GM12872 (cell line): ENCODE measurements around the gene LDLRAP1.
A peak's percentile ranks its signal among the peaks of the same experiment; 100 is the strongest.

Experiments
- CTCF ChIP-seq: IDR thresholded peaks from 3 replicates; pipeline ENCODE4 v1.5.1; 2011; ENCODE audit warnings: low read depth, mild to moderate bottlenecking, low read length, moderate library complexity; ENCODE audit not compliant: insufficient read depth

Gene LDLRAP1

DNA sequence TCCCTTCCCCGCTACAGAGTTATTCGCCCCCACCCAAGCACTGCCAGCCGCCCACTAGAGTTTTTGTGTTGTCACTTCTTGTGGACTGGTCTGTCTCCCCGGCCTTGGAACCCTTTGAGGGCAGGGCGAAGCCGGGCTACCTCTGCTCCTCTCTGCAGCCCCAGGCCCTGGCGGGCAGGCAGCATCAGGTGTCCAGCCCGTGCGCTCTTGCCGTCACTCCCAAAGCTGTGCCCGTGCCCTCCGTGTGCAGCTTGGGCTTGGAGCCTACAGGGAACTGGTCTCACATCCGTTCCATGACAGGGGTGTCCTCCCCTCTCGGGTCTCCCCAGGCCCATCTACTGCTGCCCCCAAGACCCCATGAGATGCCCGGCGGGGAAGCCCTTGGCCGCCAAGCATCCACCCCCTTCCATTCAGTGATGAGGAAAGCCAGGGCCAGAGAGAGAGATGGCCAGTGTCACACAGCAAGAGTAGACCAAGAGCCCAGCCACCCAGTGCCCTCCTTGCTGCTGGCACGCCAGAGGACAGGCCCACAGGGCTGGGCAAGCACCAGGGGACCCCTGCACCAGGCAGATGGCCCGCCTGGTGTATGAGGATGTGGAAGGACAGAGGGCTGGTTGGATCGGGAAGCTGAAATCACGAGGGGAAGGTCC, 15.3 kb upstream of the LDLRAP1 start:
- TF ChIP-seq CTCF, result no peak

DNA sequence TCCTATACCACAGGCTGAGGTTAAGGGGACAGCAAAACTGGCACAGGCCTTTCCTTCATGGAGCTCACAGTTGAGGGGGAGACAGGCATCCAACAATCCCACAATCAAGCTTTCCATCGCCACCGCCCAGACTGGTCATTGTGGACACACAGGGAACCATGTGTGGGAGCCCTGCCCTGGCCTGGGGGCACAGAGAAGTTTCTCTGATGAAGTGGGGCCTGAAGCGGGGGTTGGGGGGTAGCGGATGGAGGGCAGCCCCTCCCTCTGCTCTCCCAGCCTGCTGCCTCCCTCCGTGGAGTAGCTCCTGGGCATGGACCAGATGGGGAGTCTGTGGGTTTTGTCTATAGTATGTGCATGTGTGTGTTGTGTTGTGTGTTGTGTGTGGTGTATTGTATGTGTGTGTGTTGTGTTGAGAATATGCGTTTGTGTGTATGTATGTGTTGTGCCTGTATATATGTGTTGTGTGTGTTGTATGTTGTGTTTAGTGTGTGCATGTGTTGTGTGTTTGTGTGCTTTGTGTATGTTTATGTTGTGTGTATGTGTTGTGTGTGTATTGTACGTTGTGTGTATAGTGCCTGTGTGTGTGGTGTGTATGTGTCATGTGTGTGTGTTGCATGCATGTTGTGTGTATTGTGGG, 14.4 kb upstream of the LDLRAP1 start:
- no peak for TF ChIP-seq CTCF

- TF ChIP-seq CTCF, result no peak
Measured at GRCh38 chr1:25529518-25530185, 13.8 kb upstream of the LDLRAP1 start.

GRCh38 chr1:25530186-25531081, 13.0 kb upstream of the LDLRAP1 start:
- TF ChIP-seq CTCF, result no peak

DNA sequence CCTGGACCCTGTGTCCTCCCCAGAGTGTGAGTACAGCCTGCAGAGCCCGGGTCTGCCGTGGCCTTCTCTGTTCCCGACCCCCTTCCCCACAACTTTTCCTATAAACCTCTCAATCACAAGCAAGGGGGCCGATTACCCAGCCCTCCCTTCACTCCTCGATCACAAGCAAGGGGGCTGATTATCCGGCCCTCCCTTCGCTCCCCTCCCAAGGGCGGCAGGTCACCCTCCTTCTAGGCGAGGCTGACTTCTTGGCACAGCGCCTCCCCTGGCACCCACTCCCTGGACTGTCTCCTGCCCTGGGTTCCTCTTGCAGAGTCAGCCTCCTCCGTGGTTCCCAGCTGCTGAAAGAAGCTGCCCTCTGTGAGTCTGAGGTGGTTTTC, 12.3 kb upstream of the LDLRAP1 start:
- TF ChIP-seq CTCF, result no peak

- TF ChIP-seq CTCF, result 0 out of 3 replicates have a peak, but pooled peaks have one; percentile 11
Measured at GRCh38 chr1:25532970-25533369, 10.4 kb upstream of the LDLRAP1 start.

DNA sequence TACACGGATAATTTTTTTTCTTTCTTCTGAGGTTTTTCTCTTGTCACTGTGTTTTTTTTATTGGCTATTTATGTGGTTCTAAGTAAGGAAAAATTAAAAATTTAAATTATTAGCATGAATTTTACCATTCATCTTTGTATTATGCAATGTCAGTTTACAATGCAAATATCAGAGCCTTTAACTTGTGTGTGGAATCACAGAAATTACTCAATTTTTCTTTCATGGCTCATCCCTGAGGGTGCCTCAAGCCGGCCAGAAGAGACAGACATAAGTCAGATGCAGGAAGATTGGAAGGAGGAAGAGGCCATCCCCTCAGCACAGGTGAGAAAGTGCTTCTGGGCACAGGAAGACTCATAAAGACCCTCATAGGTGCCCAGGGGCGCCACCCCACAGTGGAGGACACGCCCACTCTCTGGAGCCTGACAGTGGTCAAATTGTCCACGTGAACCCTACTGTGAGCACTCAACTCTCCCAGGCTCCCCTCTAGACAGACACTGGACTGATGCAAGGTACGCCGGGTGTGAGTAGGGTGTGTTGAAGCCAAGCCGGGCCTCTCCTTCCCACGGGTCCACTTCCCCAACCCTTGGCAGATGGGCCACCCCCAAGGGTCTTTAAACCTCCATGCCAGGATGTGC, 9.5 kb upstream of the LDLRAP1 start:
- TF ChIP-seq CTCF, result no peak
